ENCODE measurements around the gene THAP2. TPM values are rescaled to one million over a fixed set of nuclear protein-coding genes. Genes with fewer than 3 reads are reported as not detected.
A peak's percentile ranks its signal among the peaks of the same experiment; 100 is the strongest.
"Not testable (repeated sequence)": the region's sequence is repeated elsewhere in the genome, so short reads cannot be mapped to it uniquely, and the experiment has no call there.

Gene THAP2
- total and polyA plus RNA-seq, 4 donors: 2.7 to 10.5 (median 4.1) TPM

DNA sequence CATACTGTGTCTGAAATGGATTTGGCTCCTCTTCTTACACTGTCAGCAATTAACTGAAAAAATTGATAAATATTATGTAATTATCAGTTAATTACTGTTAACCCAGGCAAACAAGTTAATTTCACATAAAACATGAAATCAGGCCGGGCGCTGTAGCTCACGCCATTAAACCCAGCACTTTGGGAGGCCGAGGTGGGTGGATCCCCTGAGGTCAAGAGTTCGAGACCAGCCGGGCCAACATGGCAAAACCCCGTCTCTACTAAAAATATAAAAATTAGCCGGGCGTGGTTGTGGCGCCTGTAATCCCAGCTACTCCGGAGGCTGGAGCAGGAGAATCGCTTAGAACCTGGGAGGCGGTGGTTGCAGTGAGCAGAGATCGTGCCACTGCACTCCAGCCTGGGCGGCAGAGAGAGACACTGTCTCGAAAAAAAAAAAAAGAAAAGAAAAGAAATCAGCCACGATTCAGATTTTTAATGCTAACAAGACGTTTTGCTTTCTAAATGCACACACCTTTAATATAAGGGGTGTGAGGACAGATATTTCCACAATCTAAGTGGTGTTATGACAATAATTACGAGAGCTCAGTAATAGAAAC lies 21.3 kb downstream of the THAP2 start:
- 33 to 45% methylated on average over 19 of the region's 19 CpGs for WGBS, 2 donors
- peaks cover 0 to 29% (median 3%) of the 10 kb centered on the region in 5 donors for H3K4me1 ChIP-seq (ENCODE audit: control insufficient read depth in 5 of 5, insufficient read depth in 5 of 5, low read length in 5 of 5)
- TF ChIP-seq CTCF (IDR thresholded peaks at IDR 0.05; ENCODE audit: control extremely low read depth, extremely low read depth): no peak
- DNase-seq: peak in 1 of 3 donors; percentile 23
- H3K4me3 ChIP-seq: peak overlapping the region; percentile 81
- H3K9ac ChIP-seq (ENCODE audit: insufficient read depth in 1 of 2, low read length in 2 of 2): peak overlapping the region; percentile 21 to 75
- H3K36me3 ChIP-seq (ENCODE audit: control insufficient read depth in 4 of 4, insufficient read depth in 4 of 4, low read length in 4 of 4): no peaks in the 10 kb centered on the region
- peak overlapping the region; percentile 40 to 95 for H3K27ac ChIP-seq (ENCODE audit: low read depth in 1 of 2, low read length in 1 of 2)
- no peaks in the 10 kb centered on the region for H3K9me3 ChIP-seq (ENCODE audit: control insufficient read depth in 4 of 4, insufficient read depth in 3 of 4, low read length in 3 of 4)
- H3K27me3 ChIP-seq (ENCODE audit: control insufficient read depth in 3 of 3, insufficient read depth in 3 of 3, low read length in 2 of 3): no peaks in the 10 kb centered on the region
- ATAC-seq (ENCODE audit: insufficient read depth, low FRiP score): no peak

GRCh38 chr12:71685914-71686657 lies 22.0 kb downstream of the THAP2 start, which contains the start of gene TMEM19:
Gene TMEM19 (plus strand): TSS chr12:71686082. CDS start chr12:71686681, 599 bp downstream.
- Histone ChIP-seq H3K27ac (ENCODE audit: low read depth in 1 of 2, low read length in 1 of 2) (peak within 1 kb of the TSS; percentile 95 to 98), H3K36me3 (ENCODE audit: control insufficient read depth in 4 of 4, insufficient read depth in 4 of 4, low read length in 4 of 4) (no peaks in the 10 kb centered on the region), H3K4me1 (ENCODE audit: control insufficient read depth in 5 of 5, insufficient read depth in 5 of 5, low read length in 5 of 5) (peaks cover 0 to 29% (median 3%) of the 10 kb centered on the region in 5 donors), H3K27me3 (ENCODE audit: control insufficient read depth in 3 of 3, insufficient read depth in 3 of 3, low read length in 2 of 3) (no peaks in the 10 kb centered on the region), H3K9me3 (ENCODE audit: control insufficient read depth in 4 of 4, insufficient read depth in 3 of 4, low read length in 3 of 4) (no peaks in the 10 kb centered on the region), H3K9ac (ENCODE audit: insufficient read depth in 1 of 2, low read length in 2 of 2) (peak within 1 kb of the TSS; percentile 21 to 75), H3K4me3 (peak within 1 kb of the TSS; percentile 81)
- no peak for TF ChIP-seq CTCF (IDR thresholded peaks at IDR 0.05; ENCODE audit: control extremely low read depth, extremely low read depth)
- DNase-seq: peak; percentile 89 to 93 (median 90)
- 0% methylated on average over 63 of the region's 63 CpGs for WGBS, 2 donors
- ATAC-seq (ENCODE audit: insufficient read depth, low FRiP score): peak; percentile 96

GRCh38 chr12:71686658-71687025 lies 22.5 kb downstream of the THAP2 start:
- 6 to 17% methylated on average over 3 of the region's 3 CpGs for WGBS, 2 donors
- ATAC-seq (ENCODE audit: insufficient read depth, low FRiP score) (no peak), DNase-seq (peak in 1 of 3 donors; percentile 27)
- peak overlapping the region in 1 of 2 donors; percentile 95 for H3K27ac ChIP-seq (ENCODE audit: low read depth in 1 of 2, low read length in 1 of 2)
- H3K4me3 ChIP-seq: peak overlapping the region; percentile 81
- no peak for TF ChIP-seq CTCF (IDR thresholded peaks at IDR 0.05; ENCODE audit: control extremely low read depth, extremely low read depth)
- H3K4me1 ChIP-seq (ENCODE audit: control insufficient read depth in 5 of 5, insufficient read depth in 5 of 5, low read length in 5 of 5): peaks cover 0 to 29% (median 3%) of the 10 kb centered on the region in 5 donors
- H3K9ac ChIP-seq (ENCODE audit: insufficient read depth in 1 of 2, low read length in 2 of 2): peak overlapping the region; percentile 21 to 63
- no peaks in the 10 kb centered on the region for H3K36me3 ChIP-seq (ENCODE audit: control insufficient read depth in 4 of 4, insufficient read depth in 4 of 4, low read length in 4 of 4)
- H3K27me3 ChIP-seq (ENCODE audit: control insufficient read depth in 3 of 3, insufficient read depth in 3 of 3, low read length in 2 of 3): no peaks in the 10 kb centered on the region
- no peaks in the 10 kb centered on the region for H3K9me3 ChIP-seq (ENCODE audit: control insufficient read depth in 4 of 4, insufficient read depth in 3 of 4, low read length in 3 of 4)

GRCh38 chr12:71687172-71687571 lies 23.1 kb downstream of the THAP2 start:
- H3K36me3 ChIP-seq (ENCODE audit: control insufficient read depth in 4 of 4, insufficient read depth in 4 of 4, low read length in 4 of 4); ATAC-seq (ENCODE audit: insufficient read depth, low FRiP score); H3K27me3 ChIP-seq (ENCODE audit: control insufficient read depth in 3 of 3, insufficient read depth in 3 of 3, low read length in 2 of 3); DNase-seq; H3K9me3 ChIP-seq (ENCODE audit: control insufficient read depth in 4 of 4, insufficient read depth in 3 of 4, low read length in 3 of 4); H3K27ac ChIP-seq (ENCODE audit: low read depth in 1 of 2, low read length in 1 of 2); H3K9ac ChIP-seq (ENCODE audit: insufficient read depth in 1 of 2, low read length in 2 of 2); H3K4me3 ChIP-seq: not testable (repeated sequence)
- WGBS, 2 donors: 89 to 91% methylated on average over 11 of the region's 11 CpGs
- H3K4me1 ChIP-seq (ENCODE audit: control insufficient read depth in 5 of 5, insufficient read depth in 5 of 5, low read length in 5 of 5): peaks cover 0 to 29% (median 3%) of the 10 kb centered on the region in 5 donors
